CD14-positive monocyte (primary cell): ENCODE data around the gene SCAPER. TPM values are rescaled to one million over a fixed set of nuclear protein-coding genes. Genes with fewer than 3 reads are reported as not detected.

Experiments used
- DNase-seq, 3 donors: peaks; one replicate each; pipeline ENCODE4 v3.0.0-alpha.2; 2011 to 2022
- H2AFZ ChIP-seq: 2 replicates; pipeline ENCODE4 v1.6.0; 2012; ENCODE audit warnings: mild to moderate bottlenecking, low read depth, low read length, inconsistent platforms; ENCODE audit not compliant: insufficient read depth, poor library complexity, severe bottlenecking
- H3K27ac ChIP-seq, 2 donors: 1 replicate in 1 of 2; 2 replicates in 1 of 2; pipeline ENCODE4 v1.5.1; 2012 to 2013; ENCODE audit warnings: low read length in 2 of 2, control low read depth in 1 of 2, inconsistent platforms in 1 of 2, low read depth in 1 of 2, mild to moderate bottlenecking in 1 of 2
- H3K27me3 ChIP-seq, 2 donors: one replicate each; pipeline versions ENCODE4 v1.6.0 to v1.6.1; 2011 to 2013; ENCODE audit warnings: low read length in 2 of 2; ENCODE audit not compliant: control insufficient read depth in 2 of 2, insufficient read depth in 2 of 2
- H3K36me3 ChIP-seq, 2 donors: replicated peaks in 1 of 2; 1 replicate in 1 of 2; 2 replicates in 1 of 2; pipeline versions ENCODE4 v1.5.1 to v1.6.1; 2012 to 2013; ENCODE audit warnings: low read length in 2 of 2, control low read depth in 1 of 2, inconsistent platforms in 1 of 2, mild to moderate bottlenecking in 1 of 2; ENCODE audit not compliant: insufficient read depth in 2 of 2, control insufficient read depth in 1 of 2
- H3K4me1 ChIP-seq, 2 donors: 1 replicate in 1 of 2; 2 replicates in 1 of 2; pipeline versions ENCODE4 v1.5.1 to v1.6.1; 2012 to 2013; ENCODE audit warnings: low read length in 2 of 2, control low read depth in 1 of 2, inconsistent platforms in 1 of 2, mild to moderate bottlenecking in 1 of 2, moderate library complexity in 1 of 2; ENCODE audit not compliant: insufficient read depth in 2 of 2, control insufficient read depth in 1 of 2
- H3K4me2 ChIP-seq: replicated peaks from 2 replicates; pipeline ENCODE3; 2012; ENCODE audit warnings: low read length, moderate library complexity, mild to moderate bottlenecking; ENCODE audit not compliant: poor library complexity, severe bottlenecking; ENCODE audit errors: extremely low read depth
- H3K4me3 ChIP-seq, 3 experiments: fragments of 200-600 bp in 1 of 3; sonication (generic) in 1 of 3; replicated peaks in 1 of 3; 1 replicate in 2 of 3; 2 replicates in 1 of 3; pipeline ENCODE4 v1.5.1; 2011 to 2013; ENCODE audit warnings: low read length in 3 of 3, mild to moderate bottlenecking in 3 of 3, control low read depth in 2 of 3, low read depth in 2 of 3, inconsistent platforms in 1 of 3, moderate library complexity in 1 of 3
- H3K79me2 ChIP-seq: 2 replicates; pipeline ENCODE4 v1.6.0; 2012; ENCODE audit warnings: mild to moderate bottlenecking, control low read depth, inconsistent platforms, low read length, moderate library complexity; ENCODE audit not compliant: insufficient read depth
- H3K9ac ChIP-seq: 2 replicates; pipeline ENCODE4 v1.6.0; 2017; ENCODE audit warnings: low read length, mild to moderate bottlenecking; ENCODE audit not compliant: insufficient read depth, poor library complexity, severe bottlenecking
- H3K9me3 ChIP-seq, 2 donors: replicated peaks in 1 of 2; 1 replicate in 1 of 2; 2 replicates in 1 of 2; pipeline versions ENCODE4 v1.5.1 to v1.6.1; 2012 to 2013; ENCODE audit warnings: low read length in 2 of 2, control low read depth in 1 of 2; ENCODE audit not compliant: control insufficient read depth in 1 of 2, insufficient read depth in 1 of 2
- H4K20me1 ChIP-seq: 2 replicates; pipeline ENCODE4 v1.6.0; 2012; ENCODE audit warnings: mild to moderate bottlenecking, low read length, control low read depth, moderate library complexity; ENCODE audit not compliant: insufficient read depth
- H3K27ac Mint-ChIP-seq, 7 donors: one replicate each; pipeline ENCODE4 v1.8.0; 2020; ENCODE audit warnings: mild to moderate bottlenecking in 7 of 7, mixed read lengths in 7 of 7, moderate library complexity in 6 of 7, inconsistent platforms in 2 of 7
- H3K27me3 Mint-ChIP-seq, 3 donors: one replicate each; pipeline ENCODE4 v1.8.0; 2021 to 2022; ENCODE audit warnings: low read depth in 3 of 3, mild to moderate bottlenecking in 3 of 3, mixed read lengths in 3 of 3, moderate library complexity in 3 of 3, inconsistent platforms in 1 of 3
- H3K36me3 Mint-ChIP-seq, 2 donors: one replicate each; pipeline ENCODE4 v1.8.0; 2020; ENCODE audit warnings: mixed read lengths in 2 of 2, inconsistent platforms in 1 of 2, mild to moderate bottlenecking in 1 of 2
- H3K4me1 Mint-ChIP-seq: one replicate; pipeline ENCODE4 v1.8.0; 2020; ENCODE audit warnings: mild to moderate bottlenecking, mixed read lengths
- H3K4me3 Mint-ChIP-seq, 2 donors: one replicate each; pipeline ENCODE4 v1.8.0; 2020; ENCODE audit warnings: mild to moderate bottlenecking in 2 of 2, mixed read lengths in 2 of 2, moderate library complexity in 1 of 2
- H3K9me3 Mint-ChIP-seq, 7 donors: one replicate each; pipeline ENCODE4 v1.8.0; 2020 to 2022; ENCODE audit warnings: mixed read lengths in 7 of 7, mild to moderate bottlenecking in 6 of 7, moderate library complexity in 6 of 7, inconsistent platforms in 2 of 7
- WGBS: methylation state at CpG from one replicate; pipeline ENCODE4 v1.1.5; 2013; ENCODE audit warnings: missing lambda C conversion rate; ENCODE audit not compliant: insufficient coverage; 5-methylcytosine and 5-hydroxymethylcytosine counted together
- intact Hi-C, 2 donors: fragments of 100-400 bp; cut with micrococcal nuclease; formaldehyde crosslinking; loops; one replicate each; pipeline versions ENCODE4 v1.15.0 to v1.15.1; 2023
- polyA plus RNA-seq, 3 donors: library from polyadenylated mRNA; depleted of rRNA in 1 of 3; unstranded in 2 of 3; stranded (reverse) in 1 of 3; fragments of 300-500 nt in 2 of 3; fragments of >200 nt in 1 of 3; fragmentation: Illumina TruSeq in 2 of 3; gene quantifications; 1 replicate in 2 of 3; 2 replicates in 1 of 3; pipeline ENCODE4 v1.2.3, GENCODE V29; 2012 to 2021
- TF ChIP-seq, protein P1 (sequence below): fragments of 200-600 bp; IDR thresholded peaks from one replicate; pipeline ENCODE4 v1.8.0; 2022; ENCODE audit warnings: antibody characterized with exemption, mild to moderate bottlenecking

Gene SCAPER
- polyA plus RNA-seq, 3 donors = 2.5 to 5.4 (median 4.2) TPM

DNA sequence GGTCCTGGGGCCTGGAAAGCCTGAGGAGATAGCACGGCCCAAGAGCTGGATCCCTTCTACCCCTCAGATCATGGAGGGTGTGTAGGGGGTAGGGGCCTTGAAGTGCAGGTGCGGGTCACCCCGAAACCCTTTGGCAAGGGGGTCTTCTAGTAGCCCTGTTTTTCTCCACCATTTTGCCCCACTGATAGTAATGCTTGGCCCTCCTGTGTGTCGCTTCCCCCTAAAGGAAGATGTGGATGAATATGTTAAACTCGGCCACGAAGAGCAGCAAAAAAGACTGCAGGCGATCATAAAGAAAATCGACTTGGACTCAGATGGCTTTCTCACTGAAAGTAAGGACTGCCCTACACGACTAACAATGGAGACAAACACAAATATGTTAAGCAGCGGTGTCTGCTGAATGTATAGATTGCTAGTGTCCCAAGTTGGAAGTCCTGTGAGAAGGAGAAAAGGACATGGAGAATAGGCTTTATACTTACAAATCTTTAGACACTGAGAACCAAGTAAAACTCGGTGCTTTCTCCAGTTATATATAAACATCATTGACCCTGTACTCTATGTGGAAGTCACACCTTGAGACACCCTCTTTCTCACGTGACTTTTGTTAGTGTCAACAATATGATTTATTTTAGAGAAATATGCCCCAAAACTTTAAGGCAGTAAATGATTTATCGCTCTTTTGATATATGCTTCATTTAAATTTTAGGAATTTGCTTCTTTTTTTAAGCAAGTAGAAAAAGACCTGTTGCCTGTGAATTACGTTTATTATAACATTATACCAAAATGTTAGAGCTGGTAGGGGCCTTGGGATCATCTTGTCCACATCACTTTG lies 27.2 kb upstream of the SCAPER start:
- peak overlapping the region in 6 of 7 donors; percentile 59 to 86 (median 74) for H3K27ac Mint-ChIP-seq

More for the DNA sequence above, 27.2 kb upstream of the SCAPER start:
- peak in 1 of 3 donors; percentile 6 for DNase-seq
- Mint-ChIP-seq H3K4me3 (peak overlapping the region; percentile 85 to 94), H3K4me1 (peaks cover 25% of the 10 kb centered on the region), H3K9me3 (peaks cover 0 to 3% (median 0%) of the 10 kb centered on the region in 7 donors), H3K36me3 (peaks cover 24 to 35% of the 10 kb centered on the region in 2 donors), H3K27me3 (peaks cover 0 to 4% (median 0%) of the 10 kb centered on the region in 3 donors)
- Histone ChIP-seq H2AFZ (peak overlapping the region; percentile 99), H3K27me3 (no peaks in the 10 kb centered on the region), H3K9me3 (no peaks in the 10 kb centered on the region), H3K4me1 (peaks cover 17 to 18% of the 10 kb centered on the region in 2 donors), H3K27ac (peak overlapping the region in 1 of 2 donors; percentile 63), H3K79me2 (peaks cover 10% of the 10 kb centered on the region), H3K4me3 (peak overlapping the region; percentile 48 to 97 (median 79)), H3K4me2 (peak overlapping the region; percentile 94), H3K36me3 (peaks cover 7 to 29% of the 10 kb centered on the region in 2 donors), H4K20me1 (no peaks in the 10 kb centered on the region), H3K9ac (peak overlapping the region; percentile 81)
- intact Hi-C loops = loop anchor here in 1 of 2 donors (5.0 kb wide), 1 partner anchor 490 kb away; the partner anchor contains the start of genes HMG20A and PEAK1
- WGBS = 0% methylated on average over 2 of the region's 14 CpGs
- TF ChIP-seq, protein P1, sequence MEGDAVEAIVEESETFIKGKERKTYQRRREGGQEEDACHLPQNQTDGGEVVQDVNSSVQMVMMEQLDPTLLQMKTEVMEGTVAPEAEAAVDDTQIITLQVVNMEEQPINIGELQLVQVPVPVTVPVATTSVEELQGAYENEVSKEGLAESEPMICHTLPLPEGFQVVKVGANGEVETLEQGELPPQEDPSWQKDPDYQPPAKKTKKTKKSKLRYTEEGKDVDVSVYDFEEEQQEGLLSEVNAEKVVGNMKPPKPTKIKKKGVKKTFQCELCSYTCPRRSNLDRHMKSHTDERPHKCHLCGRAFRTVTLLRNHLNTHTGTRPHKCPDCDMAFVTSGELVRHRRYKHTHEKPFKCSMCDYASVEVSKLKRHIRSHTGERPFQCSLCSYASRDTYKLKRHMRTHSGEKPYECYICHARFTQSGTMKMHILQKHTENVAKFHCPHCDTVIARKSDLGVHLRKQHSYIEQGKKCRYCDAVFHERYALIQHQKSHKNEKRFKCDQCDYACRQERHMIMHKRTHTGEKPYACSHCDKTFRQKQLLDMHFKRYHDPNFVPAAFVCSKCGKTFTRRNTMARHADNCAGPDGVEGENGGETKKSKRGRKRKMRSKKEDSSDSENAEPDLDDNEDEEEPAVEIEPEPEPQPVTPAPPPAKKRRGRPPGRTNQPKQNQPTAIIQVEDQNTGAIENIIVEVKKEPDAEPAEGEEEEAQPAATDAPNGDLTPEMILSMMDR = no peak
